Endothelial cell (in vitro differentiated cells): ENCODE data around the gene GALNT10. TPM values are rescaled to one million over a fixed set of nuclear protein-coding genes. Genes with fewer than 3 reads are reported as not detected.

Experiments used
- DNase-seq: peaks from one replicate; pipeline ENCODE4 v3.0.0; 2021; ENCODE audit warnings: low spot score
- H3K27ac Mint-ChIP-seq: one replicate; pipeline ENCODE4 v1.8.0; 2021; ENCODE audit warnings: mixed read lengths, inconsistent platforms; ENCODE audit not compliant: unreplicated experiment
- H3K27me3 Mint-ChIP-seq: one replicate; pipeline ENCODE4 v1.8.0; 2021; ENCODE audit warnings: mild to moderate bottlenecking, moderate library complexity, mixed read lengths, inconsistent platforms; ENCODE audit not compliant: unreplicated experiment
- H3K36me3 Mint-ChIP-seq: one replicate; pipeline ENCODE4 v1.8.0; 2021; ENCODE audit warnings: mild to moderate bottlenecking, low read depth, mixed read lengths, inconsistent platforms; ENCODE audit not compliant: unreplicated experiment
- H3K4me1 Mint-ChIP-seq: one replicate; pipeline ENCODE4 v1.8.0; 2021; ENCODE audit warnings: mild to moderate bottlenecking, mixed read lengths, inconsistent platforms; ENCODE audit not compliant: unreplicated experiment
- H3K4me3 Mint-ChIP-seq: one replicate; pipeline ENCODE4 v1.8.0; 2021; ENCODE audit warnings: mild to moderate bottlenecking, mixed read lengths, inconsistent platforms; ENCODE audit not compliant: unreplicated experiment
- H3K9me3 Mint-ChIP-seq: one replicate; pipeline ENCODE4 v1.8.0; 2021; ENCODE audit warnings: mixed read lengths, inconsistent platforms; ENCODE audit not compliant: unreplicated experiment
- total RNA-seq: library from RNA; stranded (reverse); fragmentation: NEBNext Ultra II Directional; extraction: Animal tissue kit (Norgen Biotek cat#: 25700); gene quantifications from one replicate; pipeline ENCODE4 v1.2.1, GENCODE V29; 2021; ENCODE audit not compliant: unreplicated experiment
- TF ChIP-seq, protein P1 (sequence below): fragments of 200-600 bp; sonication (generic); IDR thresholded peaks from one replicate; pipeline ENCODE4 v1.5.0; 2021; ENCODE audit warnings: antibody characterized with exemption; ENCODE audit not compliant: unreplicated experiment

Gene GALNT10
- total RNA-seq, 1 donor from 2014 or later: 22.5 TPM

DNA sequence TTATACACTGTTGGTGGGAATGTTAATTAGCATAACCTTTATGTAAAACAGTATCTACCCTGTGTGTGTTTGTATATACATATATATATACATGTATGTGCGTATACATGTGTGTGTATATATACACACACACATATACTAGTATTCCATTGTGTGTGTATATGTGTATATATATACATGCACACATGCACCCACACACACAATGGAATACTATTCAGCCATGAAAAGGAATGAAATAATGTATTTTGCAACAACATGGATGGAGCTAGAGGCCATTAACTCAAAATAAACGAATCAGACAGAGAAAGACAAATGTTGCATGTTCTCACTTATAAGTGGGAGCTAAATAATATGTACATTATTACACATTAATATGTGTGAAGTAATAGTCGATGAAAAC is 237.7 kb downstream of the GALNT10 start:
- DNase-seq: no peak
- Mint-ChIP-seq H3K36me3 (no peaks in the 10 kb centered on the region), H3K4me1 (no peaks in the 10 kb centered on the region), H3K27ac (no peak overlapping the region), H3K9me3 (no peaks in the 10 kb centered on the region), H3K27me3 (peaks cover 2% of the 10 kb centered on the region), H3K4me3 (no peak overlapping the region)
- TF ChIP-seq, protein P1, sequence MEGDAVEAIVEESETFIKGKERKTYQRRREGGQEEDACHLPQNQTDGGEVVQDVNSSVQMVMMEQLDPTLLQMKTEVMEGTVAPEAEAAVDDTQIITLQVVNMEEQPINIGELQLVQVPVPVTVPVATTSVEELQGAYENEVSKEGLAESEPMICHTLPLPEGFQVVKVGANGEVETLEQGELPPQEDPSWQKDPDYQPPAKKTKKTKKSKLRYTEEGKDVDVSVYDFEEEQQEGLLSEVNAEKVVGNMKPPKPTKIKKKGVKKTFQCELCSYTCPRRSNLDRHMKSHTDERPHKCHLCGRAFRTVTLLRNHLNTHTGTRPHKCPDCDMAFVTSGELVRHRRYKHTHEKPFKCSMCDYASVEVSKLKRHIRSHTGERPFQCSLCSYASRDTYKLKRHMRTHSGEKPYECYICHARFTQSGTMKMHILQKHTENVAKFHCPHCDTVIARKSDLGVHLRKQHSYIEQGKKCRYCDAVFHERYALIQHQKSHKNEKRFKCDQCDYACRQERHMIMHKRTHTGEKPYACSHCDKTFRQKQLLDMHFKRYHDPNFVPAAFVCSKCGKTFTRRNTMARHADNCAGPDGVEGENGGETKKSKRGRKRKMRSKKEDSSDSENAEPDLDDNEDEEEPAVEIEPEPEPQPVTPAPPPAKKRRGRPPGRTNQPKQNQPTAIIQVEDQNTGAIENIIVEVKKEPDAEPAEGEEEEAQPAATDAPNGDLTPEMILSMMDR: no peak

DNA sequence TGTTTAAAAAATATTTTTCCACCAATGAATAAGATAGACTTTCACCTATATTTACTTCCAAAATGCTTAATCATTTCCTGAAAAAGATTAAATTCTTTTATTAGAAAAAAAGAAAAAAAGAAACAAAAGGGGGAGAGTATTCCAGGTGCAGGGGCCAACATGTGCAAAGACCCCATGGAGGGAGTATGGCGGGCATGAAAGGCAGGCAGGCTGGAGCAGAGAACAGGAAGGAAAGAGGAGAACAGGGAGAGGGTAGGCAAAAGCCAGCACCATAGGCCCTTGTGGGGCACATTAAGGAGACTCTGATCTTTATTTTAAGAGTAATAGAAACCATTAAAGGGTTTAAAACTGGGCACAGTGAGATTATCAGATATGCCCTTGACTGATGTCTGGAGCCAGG is 238.8 kb downstream of the GALNT10 start:
- TF ChIP-seq, protein P1: no peak
- Mint-ChIP-seq H3K27ac (no peak overlapping the region), H3K4me3 (no peak overlapping the region), H3K4me1 (no peaks in the 10 kb centered on the region), H3K27me3 (peaks cover 2% of the 10 kb centered on the region), H3K9me3 (no peaks in the 10 kb centered on the region), H3K36me3 (no peaks in the 10 kb centered on the region)
- DNase-seq: no peak

DNA sequence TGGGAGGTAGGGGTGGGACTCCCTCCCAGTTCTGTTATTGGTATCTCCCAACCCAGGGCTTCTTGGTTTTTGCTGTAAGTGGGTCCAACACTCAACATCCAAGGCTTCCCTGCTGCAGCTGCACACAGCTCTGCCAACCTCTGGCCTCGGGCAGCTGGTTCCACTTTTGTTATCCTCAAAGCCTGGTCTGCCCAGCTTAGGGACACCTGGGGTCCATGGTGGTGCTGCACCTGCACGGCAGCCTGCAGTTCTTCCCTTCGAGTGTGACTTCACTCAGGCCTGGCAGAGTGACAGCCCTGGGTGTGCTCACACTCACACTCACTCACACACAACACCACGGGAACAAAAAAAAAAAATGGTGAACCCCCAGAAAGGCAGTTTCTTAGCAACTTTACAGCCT is 239.9 kb downstream of the GALNT10 start:
- no peak overlapping the region for H3K27ac Mint-ChIP-seq
- H3K27me3 Mint-ChIP-seq: peaks cover 2% of the 10 kb centered on the region
- H3K4me3 Mint-ChIP-seq: no peak overlapping the region

DNA sequence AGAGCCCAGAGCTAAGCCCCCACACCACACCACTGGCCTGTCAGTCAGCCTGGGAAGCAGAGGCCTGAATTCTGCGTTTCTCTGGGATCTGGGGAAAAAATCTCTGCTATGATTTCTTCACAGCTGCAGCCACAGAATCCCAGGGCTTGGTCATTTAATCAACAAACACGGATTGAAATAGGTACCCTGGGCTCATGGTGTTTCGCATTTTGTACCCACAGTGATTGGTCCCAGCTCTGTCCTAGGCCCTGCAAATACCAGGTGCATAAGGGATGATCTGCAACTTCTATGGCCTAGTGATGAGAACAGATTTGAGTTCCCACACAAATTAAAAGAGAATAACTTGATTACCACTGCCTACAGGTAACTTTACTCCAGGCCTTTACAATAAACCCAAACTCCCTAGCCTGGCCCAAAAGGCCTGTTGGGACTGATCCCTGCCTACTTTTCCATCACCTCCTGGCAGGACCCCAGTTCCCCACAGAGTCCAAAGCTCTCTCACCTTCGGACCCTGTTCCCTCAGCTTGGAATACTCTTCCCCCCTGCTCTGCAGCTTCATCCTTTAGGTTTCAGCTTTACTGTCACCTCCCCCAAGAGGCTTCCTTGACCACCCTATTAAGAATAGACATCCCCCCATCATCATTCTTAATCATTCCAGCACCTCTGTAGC is 240.6 kb downstream of the GALNT10 start:
- DNase-seq: no peak
- Mint-ChIP-seq H3K4me1 (no peaks in the 10 kb centered on the region), H3K4me3 (no peak overlapping the region), H3K27me3 (peaks cover 2% of the 10 kb centered on the region), H3K9me3 (no peaks in the 10 kb centered on the region), H3K27ac (no peak overlapping the region), H3K36me3 (peaks cover 10% of the 10 kb centered on the region)
- TF ChIP-seq, protein P1: no peak

More for the DNA sequence above, 239.9 kb downstream of the GALNT10 start:
- Mint-ChIP-seq H3K4me1 (no peaks in the 10 kb centered on the region), H3K36me3 (peaks cover 5% of the 10 kb centered on the region), H3K9me3 (no peaks in the 10 kb centered on the region)
- DNase-seq: no peak
- TF ChIP-seq, protein P1: no peak

DNA sequence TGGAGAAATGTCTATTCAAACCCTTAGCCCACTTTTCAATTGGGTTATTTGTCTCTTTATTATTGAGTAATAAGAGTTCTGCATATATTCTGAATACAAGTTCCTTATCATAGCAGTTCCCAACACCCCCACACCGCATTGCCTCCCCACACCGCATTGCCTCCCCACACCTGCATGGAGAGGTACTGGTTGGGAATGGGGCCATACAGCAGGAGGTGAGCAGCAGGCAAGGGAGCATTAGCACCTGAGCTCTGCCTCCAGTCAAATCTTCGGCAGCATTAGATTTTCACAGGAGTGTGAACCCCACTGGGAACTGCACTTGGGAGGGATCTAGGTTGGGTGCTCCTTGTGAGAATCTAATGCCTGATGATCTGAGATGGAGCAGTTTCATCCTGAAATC is 244.7 kb downstream of the GALNT10 start:
- Mint-ChIP-seq H3K4me3 (no peak overlapping the region), H3K27me3 (peaks cover 2% of the 10 kb centered on the region), H3K9me3 (no peaks in the 10 kb centered on the region), H3K27ac (no peak overlapping the region), H3K4me1 (peaks cover 3% of the 10 kb centered on the region), H3K36me3 (peaks cover 24% of the 10 kb centered on the region)
- DNase-seq: no peak
- TF ChIP-seq, protein P1: no peak
